Activated CD8-positive, alpha-beta T cell treated with anti-CD3 and anti-CD28 coated beads for 36 hours (primary cell): ENCODE data around the gene ZNF772. TPM values are rescaled to one million over a fixed set of nuclear protein-coding genes. Genes with fewer than 3 reads are reported as not detected.

Source experiments
- ATAC-seq: fragments of 200-7000 bp; cut with Tn5 transposase; one replicate; pipeline ENCODE4 v1.10.0; 2021; ENCODE audit warnings: mild to moderate bottlenecking, moderate library complexity
- CTCF ChIA-PET: fragments of 350-600 bp; sonication (Branson Sonifier 250); formaldehyde crosslinking; loops from one replicate; lab custom pipeline; 2021; ENCODE audit warnings: antibody characterized with exemption; lab: Charles Lee
- POLR2A ChIA-PET: fragments of 350-600 bp; sonication (Branson Sonifier 250); formaldehyde crosslinking; loops from one replicate; lab custom pipeline; 2021; ENCODE audit warnings: antibody characterized with exemption; lab: Charles Lee
- DNase-seq: peaks from one replicate; pipeline ENCODE4 v3.0.0-alpha.2; 2020
- H3K27ac Mint-ChIP-seq: one replicate; pipeline ENCODE4 v1.8.0; 2021; ENCODE audit warnings: mild to moderate bottlenecking, mixed read lengths
- H3K27me3 Mint-ChIP-seq: one replicate; pipeline ENCODE4 v1.8.0; 2021; ENCODE audit warnings: mixed read lengths
- H3K36me3 Mint-ChIP-seq: one replicate; pipeline ENCODE4 v1.8.0; 2021; ENCODE audit warnings: low read depth, mixed read lengths
- H3K4me1 Mint-ChIP-seq: one replicate; pipeline ENCODE4 v1.8.0; 2021; ENCODE audit warnings: low read depth, mixed read lengths
- H3K4me3 Mint-ChIP-seq: one replicate; pipeline ENCODE4 v1.8.0; 2021; ENCODE audit warnings: mild to moderate bottlenecking, moderate library complexity, mixed read lengths
- H3K9me3 Mint-ChIP-seq: one replicate; pipeline ENCODE4 v1.8.0; 2021; ENCODE audit warnings: mixed read lengths
- CTCF ChIP-seq: fragments of 200-600 bp; IDR thresholded peaks from one replicate; pipeline ENCODE4 v1.8.0; 2022; ENCODE audit warnings: antibody characterized with exemption, mild to moderate bottlenecking
- intact Hi-C: fragments of 100-400 bp; cut with micrococcal nuclease; formaldehyde crosslinking; loops from one replicate; pipeline ENCODE4 v1.10.0; 2022
- total RNA-seq, 2 experiments: library from RNA; stranded (reverse); gene quantifications; one replicate each; pipeline ENCODE4 v1.2.3, GENCODE V29; 2021

Gene ZNF772
- total RNA-seq, 2 experiments from 2014 or later = 5.0 to 5.6 TPM

- intact Hi-C loops = no loop called here
- DNase-seq (no peak), ATAC-seq (no peak)
- Mint-ChIP-seq H3K27ac (no peak overlapping the region), H3K4me3 (no peak overlapping the region), H3K9me3 (peaks cover 69% of the 10 kb centered on the region), H3K4me1 (peaks cover 13% of the 10 kb centered on the region), H3K36me3 (peaks cover 89% of the 10 kb centered on the region), H3K27me3 (no peaks in the 10 kb centered on the region)
- no peak for TF ChIP-seq CTCF
- ChIA-PET CTCF (no interaction called here), POLR2A (no interaction called here)
Observed at GRCh38 chr19:57441979-57442752, 35.2 kb downstream of the ZNF772 start.

- intact Hi-C loops = no loop called here
- Mint-ChIP-seq H3K36me3 (peaks cover 82% of the 10 kb centered on the region), H3K27ac (no peak overlapping the region), H3K4me3 (no peak overlapping the region), H3K4me1 (peaks cover 32% of the 10 kb centered on the region), H3K9me3 (peaks cover 52% of the 10 kb centered on the region), H3K27me3 (no peaks in the 10 kb centered on the region)
- POLR2A ChIA-PET = no interaction called here
- DNase-seq = no peak
- no peak for TF ChIP-seq CTCF
- CTCF ChIA-PET = no interaction called here
- no peak for ATAC-seq
Observed at GRCh38 chr19:57438925-57439324, 38.4 kb downstream of the ZNF772 start.

- Mint-ChIP-seq H3K4me3 (no peak overlapping the region), H3K9me3 (peaks cover 42% of the 10 kb centered on the region), H3K4me1 (peaks cover 32% of the 10 kb centered on the region), H3K36me3 (peaks cover 72% of the 10 kb centered on the region), H3K27ac (no peak overlapping the region), H3K27me3 (no peaks in the 10 kb centered on the region)
- no peak for DNase-seq
- no peak for TF ChIP-seq CTCF
- ChIA-PET POLR2A (no interaction called here), CTCF (no interaction called here)
- intact Hi-C loops = no loop called here
- ATAC-seq = no peak
Observed at GRCh38 chr19:57437931-57438330, 39.4 kb downstream of the ZNF772 start.

GRCh38 chr19:57436417-57436816 lies 40.9 kb downstream of the ZNF772 start:
- no peak for TF ChIP-seq CTCF
- POLR2A ChIA-PET = interaction anchor here (0.9 to 2.0 kb wide), 5 partner anchors 32 to 868 kb away, joined by 3 to 7 read pairs (median 3); partner anchors contain the start of gene ZNF154
- intact Hi-C loops = no loop called here

More at GRCh38 chr19:57436417-57436816, 40.9 kb downstream of the ZNF772 start:
- CTCF ChIA-PET = interaction anchor here (1.0 kb wide), 1 partner anchor 29 kb away, joined by 3 read pairs; no protein-coding TSS in a partner anchor
- peaks cover 29% of the 10 kb centered on the region for H3K9me3 Mint-ChIP-seq
- ATAC-seq = no peak
- no peaks in the 10 kb centered on the region for H3K27me3 Mint-ChIP-seq
- H3K4me3 Mint-ChIP-seq = peak overlapping the region; percentile 87
- peaks cover 32% of the 10 kb centered on the region for H3K4me1 Mint-ChIP-seq
- peak overlapping the region; percentile 90 for H3K27ac Mint-ChIP-seq
- peaks cover 57% of the 10 kb centered on the region for H3K36me3 Mint-ChIP-seq
- no peak for DNase-seq
